Mesenchymal stem cell (in vitro differentiated cells and primary cell): ENCODE data around the gene FBXO42. TPM values are rescaled to one million over a fixed set of nuclear protein-coding genes. Genes with fewer than 3 reads are reported as not detected.
A peak's percentile ranks its signal among the peaks of the same experiment; 100 is the strongest.

Experiments
- DNase-seq: peaks from one replicate; pipeline ENCODE4 v3.0.0-alpha.2; 2013
- H2AFZ ChIP-seq: one replicate; pipeline ENCODE4 v1.6.1; 2013; ENCODE audit warnings: low read depth, mild to moderate bottlenecking, control low read depth, inconsistent platforms, low read length, moderate library complexity
- H2AK5ac ChIP-seq: 2 replicates; pipeline ENCODE4 v1.6.1; 2013; ENCODE audit warnings: low read length, moderate library complexity, mild to moderate bottlenecking, inconsistent platforms; ENCODE audit not compliant: severe bottlenecking
- H2BK120ac ChIP-seq: one replicate; pipeline ENCODE4 v1.6.1; 2013; ENCODE audit warnings: low read depth, mild to moderate bottlenecking, inconsistent platforms, low read length, moderate library complexity
- H2BK12ac ChIP-seq, 2 experiments: one replicate each; pipeline ENCODE4 v1.6.1; 2013; ENCODE audit warnings: inconsistent platforms in 2 of 2, low read length in 2 of 2, mild to moderate bottlenecking in 2 of 2, moderate library complexity in 2 of 2, control low read depth in 1 of 2
- H2BK15ac ChIP-seq: one replicate; pipeline ENCODE4 v1.6.1; 2013; ENCODE audit warnings: mild to moderate bottlenecking, low read depth, inconsistent platforms; ENCODE audit not compliant: poor library complexity, severe bottlenecking
- H2BK5ac ChIP-seq: 2 replicates; pipeline ENCODE4 v1.6.1; 2013; ENCODE audit warnings: low read depth, mild to moderate bottlenecking, low read length, control low read depth, inconsistent platforms; ENCODE audit not compliant: poor library complexity, severe bottlenecking
- H3K14ac ChIP-seq, 2 experiments: one replicate each; pipeline ENCODE4 v1.6.1; 2013; ENCODE audit warnings: inconsistent platforms in 2 of 2, low read length in 2 of 2, control low read depth in 1 of 2, mild to moderate bottlenecking in 1 of 2, moderate library complexity in 1 of 2
- H3K18ac ChIP-seq, 2 experiments: one replicate each; pipeline ENCODE4 v1.6.1; 2013; ENCODE audit warnings: inconsistent platforms in 2 of 2, low read length in 2 of 2, control low read depth in 1 of 2, low read depth in 1 of 2, mild to moderate bottlenecking in 1 of 2
- H3K23ac ChIP-seq, 2 experiments: one replicate each; pipeline ENCODE4 v1.6.1; 2013; ENCODE audit warnings: inconsistent platforms in 2 of 2, low read length in 2 of 2, mild to moderate bottlenecking in 2 of 2, moderate library complexity in 2 of 2, control low read depth in 1 of 2
- H3K27ac ChIP-seq: 2 replicates; pipeline ENCODE4 v1.5.1; 2013; ENCODE audit warnings: mild to moderate bottlenecking, moderate library complexity, low read length, control low read depth, inconsistent platforms; ENCODE audit not compliant: poor library complexity, severe bottlenecking
- H3K27me3 ChIP-seq, 2 experiments: 2 replicates each; pipeline versions ENCODE4 v1.6.1 to v1.7.0; 2013; ENCODE audit warnings: low read length in 2 of 2, mild to moderate bottlenecking in 2 of 2, moderate library complexity in 2 of 2, control low read depth in 1 of 2, inconsistent platforms in 1 of 2; ENCODE audit not compliant: control insufficient read depth in 1 of 2, insufficient read depth in 1 of 2
- H3K36me3 ChIP-seq, 2 experiments: 2 replicates each; pipeline versions ENCODE4 v1.6.1 to v1.7.0; 2013; ENCODE audit warnings: low read length in 2 of 2, control low read depth in 1 of 2, inconsistent platforms in 1 of 2, low read depth in 1 of 2, mild to moderate bottlenecking in 1 of 2; ENCODE audit not compliant: insufficient read depth in 2 of 2, control insufficient read depth in 1 of 2
- H3K4ac ChIP-seq, 2 experiments: one replicate each; pipeline ENCODE4 v1.6.1; 2013; ENCODE audit warnings: inconsistent platforms in 2 of 2, low read length in 2 of 2, mild to moderate bottlenecking in 2 of 2, moderate library complexity in 2 of 2, control low read depth in 1 of 2, low read depth in 1 of 2
- H3K4me1 ChIP-seq: 2 replicates; pipeline ENCODE4 v1.6.1; 2013; ENCODE audit warnings: low read depth, low read length, control low read depth; ENCODE audit not compliant: control insufficient read depth, insufficient read depth
- H3K4me2 ChIP-seq: 2 replicates; pipeline ENCODE4 v1.6.1; 2013; ENCODE audit warnings: low read length, mild to moderate bottlenecking, inconsistent platforms; ENCODE audit not compliant: poor library complexity, severe bottlenecking
- H3K4me3 ChIP-seq, 2 experiments: 2 replicates each; pipeline versions ENCODE4 v1.5.1 to v1.7.0; 2013; ENCODE audit warnings: low read length in 2 of 2, mild to moderate bottlenecking in 2 of 2, control low read depth in 1 of 2, low read depth in 1 of 2; ENCODE audit not compliant: insufficient read depth in 1 of 2
- H3K79me1 ChIP-seq: replicated peaks from 2 replicates; pipeline ENCODE4 v1.6.1; 2013; ENCODE audit warnings: mild to moderate bottlenecking, control low read depth, low read length, inconsistent platforms; ENCODE audit not compliant: poor library complexity, severe bottlenecking
- H3K9ac ChIP-seq: 2 replicates; pipeline ENCODE4 v1.7.0; 2013; ENCODE audit warnings: mild to moderate bottlenecking, low read length, moderate library complexity
- H3K9me3 ChIP-seq: 2 replicates; pipeline ENCODE4 v1.7.0; 2013; ENCODE audit warnings: mild to moderate bottlenecking, low read length; ENCODE audit not compliant: control insufficient read depth
- H4K8ac ChIP-seq: one replicate; pipeline ENCODE4 v1.6.1; 2013; ENCODE audit warnings: inconsistent platforms, mild to moderate bottlenecking, low read length, moderate library complexity
- H4K91ac ChIP-seq: one replicate; pipeline ENCODE4 v1.6.1; 2013; ENCODE audit warnings: mild to moderate bottlenecking, low read length, inconsistent platforms
- WGBS: methylation state at CpG from one replicate; pipeline ENCODE4 v1.1.7; 2013; ENCODE audit warnings: mixed read lengths; 5-methylcytosine and 5-hydroxymethylcytosine counted together
- polyA plus RNA-seq, 2 experiments: library from polyadenylated mRNA; stranded (reverse); fragments of 200-250 nt; gene quantifications; one replicate each; pipeline ENCODE4 v1.2.3, GENCODE V29; 2013

FBXO42 gene
- 9.7 TPM for polyA plus RNA-seq (2013, experiment 1 of 2)
- 9.3 TPM for polyA plus RNA-seq (2013, experiment 2 of 2)

- peak within 1 kb of the TSS; percentile 100 for H4K8ac ChIP-seq
- peak within 1 kb of the TSS; percentile 75 for H3K4me2 ChIP-seq
- no peaks in the 10 kb centered on the region for H3K27me3 ChIP-seq
- H2BK12ac ChIP-seq, result peak within 1 kb of the TSS; percentile 23 to 61
- H3K4me1 ChIP-seq, result peaks cover 8% of the 10 kb centered on the region
- no peaks in the 10 kb centered on the region for H3K9me3 ChIP-seq
- peak within 1 kb of the TSS; percentile 84 for H3K27ac ChIP-seq
- H3K4ac ChIP-seq, result peak within 1 kb of the TSS; percentile 64 to 88
- peak within 1 kb of the TSS; percentile 85 to 99 for H3K4me3 ChIP-seq
- under 1% methylated on average over 67 of the region's 81 CpGs for WGBS
- H2BK5ac ChIP-seq, result peak within 1 kb of the TSS; percentile 49
- H3K18ac ChIP-seq, result peak within 1 kb of the TSS; percentile 86 to 96
- peak within 1 kb of the TSS; percentile 94 for H4K91ac ChIP-seq
- no peaks in the 10 kb centered on the region for H3K36me3 ChIP-seq
- peak within 1 kb of the TSS in 1 of 2 experiments; percentile 81 for H3K23ac ChIP-seq
- DNase-seq, result peak; percentile 91
- peaks cover 2% of the 10 kb centered on the region for H3K79me1 ChIP-seq
- peak within 1 kb of the TSS; percentile 95 for H3K9ac ChIP-seq
- H3K14ac ChIP-seq, result peak within 1 kb of the TSS in 1 of 2 experiments; percentile 80
- peak within 1 kb of the TSS; percentile 86 for H2BK120ac ChIP-seq
- peak within 1 kb of the TSS; percentile 46 for H2AFZ ChIP-seq
- peak within 1 kb of the TSS; percentile 14 for H2AK5ac ChIP-seq
- no peak within 1 kb of the TSS for H2BK15ac ChIP-seq
Measured at GRCh38 chr1:16351994-16352841, at the start of gene FBXO42. Gene FBXO42 (minus strand): TSS chr1:16352480. CDS start chr1:16315418, 37,062 bp downstream.

GRCh38 chr1:16398371-16398953 lies 46.2 kb upstream of the FBXO42 start:
- H2BK120ac ChIP-seq, result no peak overlapping the region
- H3K4me2 ChIP-seq, result no peak overlapping the region
- no peak overlapping the region for H3K18ac ChIP-seq
- no peak overlapping the region for H3K27ac ChIP-seq
- H3K4ac ChIP-seq, result no peak overlapping the region
- H3K79me1 ChIP-seq, result peaks cover 39% of the 10 kb centered on the region
- no peak overlapping the region for H2BK5ac ChIP-seq
- H3K9ac ChIP-seq, result no peak overlapping the region
- no peaks in the 10 kb centered on the region for H3K27me3 ChIP-seq
- no peak overlapping the region for H4K91ac ChIP-seq
- H2BK15ac ChIP-seq, result no peak overlapping the region
- H2BK12ac ChIP-seq, result no peak overlapping the region
- H4K8ac ChIP-seq, result no peak overlapping the region
- H3K9me3 ChIP-seq, result no peaks in the 10 kb centered on the region
- DNase-seq, result no peak
- no peak overlapping the region for H3K4me3 ChIP-seq
- peaks cover 57 to 70% of the 10 kb centered on the region in 2 experiments for H3K36me3 ChIP-seq
- H3K4me1 ChIP-seq, result peaks cover 25% of the 10 kb centered on the region
- no peak overlapping the region for H3K14ac ChIP-seq
- peak overlapping the region; percentile 19 for H2AK5ac ChIP-seq
- WGBS, result 95% methylated on average over 5 of the region's 5 CpGs
- no peak overlapping the region for H2AFZ ChIP-seq
- H3K23ac ChIP-seq, result no peak overlapping the region

- Histone ChIP-seq H3K4me1 (peaks cover 27% of the 10 kb centered on the region), H3K18ac (peak overlapping the region in 1 of 2 experiments; percentile 59), H3K4ac (no peak overlapping the region), H2BK5ac (no peak overlapping the region), H3K27me3 (no peaks in the 10 kb centered on the region), H4K8ac (no peak overlapping the region), H4K91ac (no peak overlapping the region), H3K27ac (no peak overlapping the region), H2BK120ac (no peak overlapping the region), H3K79me1 (peaks cover 41% of the 10 kb centered on the region), H3K4me2 (no peak overlapping the region), H3K14ac (no peak overlapping the region), H2BK12ac (peak overlapping the region in 1 of 2 experiments; percentile 55), H3K36me3 (peaks cover 60 to 76% of the 10 kb centered on the region in 2 experiments), H2AK5ac (no peak overlapping the region), H3K9ac (peak overlapping the region; percentile 44), H3K23ac (no peak overlapping the region), H3K9me3 (no peaks in the 10 kb centered on the region), H2BK15ac (peak overlapping the region; percentile 9), H2AFZ (no peak overlapping the region), H3K4me3 (peak overlapping the region in 1 of 2 experiments; percentile 34)
- WGBS, result 88% methylated on average over 5 of the region's 5 CpGs
- no peak for DNase-seq
Measured at GRCh38 chr1:16397120-16397519, 44.8 kb upstream of the FBXO42 start.

GRCh38 chr1:16396591-16396990 lies 44.3 kb upstream of the FBXO42 start:
- Histone ChIP-seq H2BK5ac (no peak overlapping the region), H3K4ac (no peak overlapping the region), H3K18ac (no peak overlapping the region), H3K36me3 (peaks cover 60 to 77% of the 10 kb centered on the region in 2 experiments), H3K4me2 (no peak overlapping the region), H4K91ac (no peak overlapping the region), H3K27ac (no peak overlapping the region), H2AK5ac (no peak overlapping the region), H3K4me1 (peaks cover 31% of the 10 kb centered on the region), H3K9me3 (no peaks in the 10 kb centered on the region), H2BK12ac (no peak overlapping the region), H2AFZ (no peak overlapping the region), H3K14ac (no peak overlapping the region), H4K8ac (peak overlapping the region; percentile 0), H3K79me1 (peaks cover 41% of the 10 kb centered on the region), H3K4me3 (peak overlapping the region in 1 of 2 experiments; percentile 34), H3K23ac (no peak overlapping the region), H3K9ac (peak overlapping the region; percentile 44), H3K27me3 (no peaks in the 10 kb centered on the region), H2BK120ac (no peak overlapping the region), H2BK15ac (no peak overlapping the region)
- peak; percentile 35 for DNase-seq
- 88% methylated on average over 7 of the region's 7 CpGs for WGBS
